Measurements from ENCODE around the gene SLC49A4.

SLC49A4 gene

GRCh38 chr3:122786066-122786465, 8.8 kb upstream of the SLC49A4 start:
- DNase-seq (ENCODE audit: low read depth), result no peak

GRCh38 chr3:122787872-122788271, 7.0 kb upstream of the SLC49A4 start:
- DNase-seq (ENCODE audit: low read depth), result no peak

GRCh38 chr3:122789585-122790273, 5.1 kb upstream of the SLC49A4 start:
- DNase-seq (ENCODE audit: low read depth), result no peak

- peak; percentile 84 for DNase-seq (ENCODE audit: low read depth)
These were observed 1.1 kb upstream of the SLC49A4 start, which contains the start of gene HSPBAP1 for GRCh38 chr3:122793568-122794416. TSS of gene HSPBAP1 (minus strand) at chr3:122793831. CDS start at chr3:122793680, 151 bp downstream.

GRCh38 chr3:122794483-122794778, 438 bp upstream of the SLC49A4 start:
- DNase-seq (ENCODE audit: low read depth), result no peak

- no peak for DNase-seq (ENCODE audit: low read depth)
These were observed 866 bp downstream of the SLC49A4 start for GRCh38 chr3:122795674-122796195.

- no peak for DNase-seq (ENCODE audit: low read depth)
These were observed 2.4 kb downstream of the SLC49A4 start for GRCh38 chr3:122797291-122797690.

GRCh38 chr3:122799322-122799721, 4.5 kb downstream of the SLC49A4 start:
- no peak for DNase-seq (ENCODE audit: low read depth)

GRCh38 chr3:122800031-122800430, 5.2 kb downstream of the SLC49A4 start:
- DNase-seq (ENCODE audit: low read depth), result no peak

- no peak for DNase-seq (ENCODE audit: low read depth)
These were observed 5.9 kb downstream of the SLC49A4 start for GRCh38 chr3:122800706-122801237.

GRCh38 chr3:122802323-122802722, 7.5 kb downstream of the SLC49A4 start:
- DNase-seq (ENCODE audit: low read depth), result no peak

GRCh38 chr3:122803977-122804376, 9.1 kb downstream of the SLC49A4 start:
- no peak for DNase-seq (ENCODE audit: low read depth)

GRCh38 chr3:122810734-122811133, 15.9 kb downstream of the SLC49A4 start:
- no peak for DNase-seq (ENCODE audit: low read depth)

- no peak for DNase-seq (ENCODE audit: low read depth)
These were observed 21.7 kb downstream of the SLC49A4 start for GRCh38 chr3:122816587-122816986.

GRCh38 chr3:122824465-122825381, 29.9 kb downstream of the SLC49A4 start:
- no peak for DNase-seq (ENCODE audit: low read depth)

GRCh38 chr3:122825460-122825859, 30.6 kb downstream of the SLC49A4 start:
- DNase-seq (ENCODE audit: low read depth), result no peak

GRCh38 chr3:122826278-122826677, 31.4 kb downstream of the SLC49A4 start:
- no peak for DNase-seq (ENCODE audit: low read depth)

GRCh38 chr3:122828281-122828680, 33.4 kb downstream of the SLC49A4 start:
- DNase-seq (ENCODE audit: low read depth), result no peak

- no peak for DNase-seq (ENCODE audit: low read depth)
These were observed 40.7 kb downstream of the SLC49A4 start for GRCh38 chr3:122835590-122835989.

GRCh38 chr3:122843604-122844003, 48.7 kb downstream of the SLC49A4 start:
- no peak for DNase-seq (ENCODE audit: low read depth)

- no peak for DNase-seq (ENCODE audit: low read depth)
These were observed 62.1 kb downstream of the SLC49A4 start for GRCh38 chr3:122857019-122857418.

GRCh38 chr3:122858373-122858772, 63.5 kb downstream of the SLC49A4 start:
- DNase-seq (ENCODE audit: low read depth), result no peak
